CD4-positive, alpha-beta T cell treated with Interleukin-4 for 4 hours (primary cell): Measurements from ENCODE around the gene ABO.
"Not testable (repeated sequence)": the region's sequence is repeated elsewhere in the genome, so short reads cannot be mapped to it uniquely, and the experiment has no call there.

Source experiments
- DNase-seq: peaks from one replicate; pipeline ENCODE4 v3.0.0-alpha.2; 2020

ABO gene

DNA sequence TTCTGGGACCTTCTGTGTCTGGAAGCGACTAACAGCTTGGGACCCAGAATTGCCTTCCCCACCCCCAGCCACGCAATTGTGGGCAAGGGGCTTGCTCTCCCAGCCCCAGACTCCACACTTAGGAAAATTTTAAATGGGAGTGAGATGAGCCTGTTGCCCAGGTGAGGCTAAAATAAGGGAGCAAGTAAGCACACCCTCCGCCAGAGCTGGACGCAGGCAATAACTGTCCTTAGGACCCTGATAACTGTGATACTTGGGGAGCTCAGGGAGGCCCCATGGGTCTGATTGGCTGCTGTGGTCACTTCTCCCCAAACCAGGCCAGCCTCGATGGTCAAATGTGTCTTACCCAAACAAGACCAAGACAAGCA is 13.3 kb downstream of the ABO start:
- no peak for DNase-seq

DNA sequence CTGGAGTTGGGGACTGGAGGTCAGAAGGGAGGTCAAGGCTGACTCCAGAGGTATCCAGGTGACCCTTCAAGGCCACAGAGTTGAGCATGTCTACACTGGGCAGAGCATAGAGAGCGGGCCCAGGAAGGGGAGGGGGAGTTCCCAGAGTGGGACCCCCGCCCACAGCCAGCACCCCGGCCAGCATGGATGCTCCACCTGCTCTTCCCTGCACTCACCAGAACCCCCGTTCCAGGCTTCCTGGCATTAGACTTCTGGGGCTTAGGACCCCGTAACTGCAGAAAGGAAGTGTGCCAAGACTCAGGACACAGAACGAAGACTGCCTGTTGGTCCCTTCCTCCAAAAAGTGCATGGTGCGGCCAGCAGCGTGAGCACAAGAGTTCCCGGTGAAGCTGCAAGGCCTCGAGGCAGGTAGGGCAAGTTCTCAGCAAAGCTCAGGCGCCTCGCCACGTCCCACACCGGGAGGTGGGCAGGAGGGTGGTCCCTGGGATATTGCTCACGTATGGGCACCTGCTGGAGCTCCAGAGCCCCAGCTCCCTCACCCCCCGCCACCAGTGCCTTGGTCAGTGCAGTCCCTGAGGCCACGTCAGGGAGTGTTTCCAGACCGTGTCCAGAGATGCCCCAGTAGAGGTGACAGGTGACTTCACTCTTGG is 13.8 kb downstream of the ABO start:
- no peak for DNase-seq

DNA sequence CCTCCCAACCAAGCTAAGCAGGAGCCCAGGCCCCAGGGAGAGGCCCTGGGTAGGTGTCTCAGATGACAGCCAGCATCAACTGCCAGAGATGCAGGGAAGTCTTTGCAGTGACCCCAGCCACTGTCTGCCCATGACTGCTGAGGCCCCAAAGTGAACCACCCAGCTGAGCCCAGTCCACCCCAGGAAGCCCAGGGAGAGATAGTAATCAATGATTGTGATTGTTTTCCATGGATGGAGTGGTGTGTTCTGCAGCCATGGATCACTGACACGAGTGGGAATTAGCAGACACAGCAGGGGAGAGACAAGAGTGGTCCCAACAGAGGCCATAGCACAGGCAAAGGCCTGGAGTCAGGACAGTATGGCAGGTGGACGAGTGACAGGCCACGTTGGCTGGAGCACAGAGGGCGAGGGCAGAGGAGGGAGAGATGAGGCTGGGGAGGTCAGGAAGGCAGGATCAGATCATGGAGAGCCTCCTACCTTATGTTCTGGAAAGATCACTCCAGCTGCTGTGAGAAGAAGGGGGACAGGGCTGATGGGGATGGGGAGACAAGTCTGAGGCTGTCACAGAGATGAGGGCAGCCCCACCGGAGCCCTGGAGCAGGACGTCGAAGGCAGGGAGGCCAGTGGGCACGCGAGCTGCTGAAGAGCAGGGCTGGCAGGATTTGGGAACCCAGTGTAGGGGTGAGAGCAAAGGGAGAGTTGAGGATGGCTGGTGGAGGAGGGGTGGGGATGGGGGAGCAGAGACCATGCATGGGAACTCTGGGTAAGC is 14.5 kb downstream of the ABO start:
- no peak for DNase-seq

DNA sequence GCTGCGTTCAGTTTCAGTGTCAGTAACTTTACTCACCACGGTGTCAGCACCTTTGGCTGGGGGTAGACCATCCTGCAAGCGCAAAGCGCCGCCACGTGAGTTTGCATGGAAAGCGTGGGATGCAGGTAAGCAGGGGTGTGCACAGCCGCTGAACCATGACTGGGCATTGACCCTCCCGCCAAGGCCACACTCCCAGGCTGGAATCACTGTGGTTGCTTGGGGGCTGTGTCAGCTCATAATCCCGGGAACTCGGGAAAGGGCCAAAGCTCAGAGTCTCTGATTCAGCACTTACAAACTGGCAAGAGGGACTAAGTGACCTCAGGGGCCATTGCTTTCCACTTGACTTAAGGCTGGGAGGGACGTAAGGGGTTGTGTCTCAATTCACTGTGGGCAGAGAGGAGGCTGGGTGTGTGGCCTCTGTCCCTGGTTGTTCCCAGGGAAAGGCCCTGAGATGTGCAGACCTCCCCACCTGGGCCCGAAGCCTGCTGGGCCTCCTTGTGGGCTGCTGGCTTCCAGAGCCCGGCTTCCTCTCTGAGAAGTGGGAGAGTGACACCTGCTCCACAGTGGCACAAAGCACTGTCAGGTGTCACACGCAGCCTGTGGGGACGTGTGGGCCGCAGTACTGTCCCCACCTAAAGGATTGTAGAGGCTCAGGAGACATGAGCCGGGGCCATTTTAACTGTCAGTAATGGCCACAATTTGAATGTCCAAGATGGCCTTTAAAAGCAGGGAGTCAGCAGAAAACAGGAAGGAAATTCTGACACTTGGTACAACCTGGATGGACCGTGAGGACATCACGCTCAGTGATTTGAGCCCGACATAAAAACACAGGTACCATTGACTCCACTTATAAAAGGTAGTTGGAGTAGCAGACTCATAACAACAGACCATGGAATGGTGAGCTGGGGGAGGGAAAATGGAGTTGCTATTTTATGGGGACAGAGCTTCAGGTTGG is 16.7 kb downstream of the ABO start:
- no peak for DNase-seq

DNA sequence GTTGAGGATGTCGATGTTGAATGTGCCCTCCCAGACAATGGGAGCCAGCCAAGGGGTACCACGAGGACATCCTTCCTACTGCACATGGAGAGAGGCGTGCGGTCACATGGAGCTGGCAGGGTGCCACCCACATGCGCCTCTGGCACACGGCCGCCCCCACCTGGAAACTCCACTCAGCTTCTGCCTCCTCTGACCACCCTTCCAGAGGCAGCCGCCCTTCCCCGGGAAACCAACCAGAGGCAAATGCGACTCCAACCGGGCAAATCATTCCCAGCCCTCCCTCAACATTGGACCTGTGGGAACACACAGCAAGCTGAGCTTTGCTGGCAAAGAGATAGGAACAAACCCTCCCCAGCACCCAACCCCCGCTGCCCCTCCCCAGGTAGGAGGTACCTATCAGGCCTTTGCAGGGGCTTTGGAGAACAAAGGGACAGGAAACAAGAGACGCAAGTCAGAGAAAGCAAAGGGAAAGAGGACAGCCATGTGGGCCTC is 17.5 kb downstream of the ABO start:
- DNase-seq = no peak

DNA sequence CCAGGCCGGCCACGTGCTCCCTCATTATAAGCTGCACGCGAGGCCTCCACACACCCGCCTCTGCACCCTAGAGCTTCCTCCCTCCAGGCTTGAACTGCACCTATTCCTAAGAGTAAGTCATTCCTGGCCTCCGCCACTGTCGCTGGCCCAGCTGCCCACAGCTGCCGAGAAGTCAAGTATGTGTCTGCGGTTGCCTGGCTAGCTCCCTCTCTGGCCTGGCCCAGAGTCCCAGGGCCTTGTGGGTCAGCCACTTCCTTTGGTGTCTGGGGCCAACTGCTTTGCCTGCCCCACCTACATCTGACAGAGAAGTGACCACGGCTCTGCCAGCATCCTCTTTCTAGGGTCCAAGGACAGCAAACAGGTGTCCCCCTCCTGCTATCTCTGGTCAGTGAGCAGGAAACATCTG is 18.3 kb downstream of the ABO start:
- DNase-seq = no peak

DNA sequence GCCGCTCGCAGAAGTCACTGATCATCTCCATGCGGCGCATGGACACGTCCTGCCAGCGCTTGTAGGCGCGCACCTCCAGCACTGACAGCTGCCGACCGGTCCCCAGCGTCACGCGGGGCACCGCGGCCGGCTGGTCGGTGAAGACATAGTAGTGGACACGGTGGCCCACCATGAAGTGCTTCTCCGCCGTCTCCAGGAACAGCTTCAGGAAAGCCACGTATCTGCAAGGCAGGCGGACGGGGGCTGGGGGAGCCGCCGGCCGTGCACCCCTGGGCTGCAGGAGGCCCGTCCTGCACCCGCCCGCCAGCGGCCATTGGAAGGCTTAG is 18.9 kb downstream of the ABO start:
- DNase-seq = no peak

DNA sequence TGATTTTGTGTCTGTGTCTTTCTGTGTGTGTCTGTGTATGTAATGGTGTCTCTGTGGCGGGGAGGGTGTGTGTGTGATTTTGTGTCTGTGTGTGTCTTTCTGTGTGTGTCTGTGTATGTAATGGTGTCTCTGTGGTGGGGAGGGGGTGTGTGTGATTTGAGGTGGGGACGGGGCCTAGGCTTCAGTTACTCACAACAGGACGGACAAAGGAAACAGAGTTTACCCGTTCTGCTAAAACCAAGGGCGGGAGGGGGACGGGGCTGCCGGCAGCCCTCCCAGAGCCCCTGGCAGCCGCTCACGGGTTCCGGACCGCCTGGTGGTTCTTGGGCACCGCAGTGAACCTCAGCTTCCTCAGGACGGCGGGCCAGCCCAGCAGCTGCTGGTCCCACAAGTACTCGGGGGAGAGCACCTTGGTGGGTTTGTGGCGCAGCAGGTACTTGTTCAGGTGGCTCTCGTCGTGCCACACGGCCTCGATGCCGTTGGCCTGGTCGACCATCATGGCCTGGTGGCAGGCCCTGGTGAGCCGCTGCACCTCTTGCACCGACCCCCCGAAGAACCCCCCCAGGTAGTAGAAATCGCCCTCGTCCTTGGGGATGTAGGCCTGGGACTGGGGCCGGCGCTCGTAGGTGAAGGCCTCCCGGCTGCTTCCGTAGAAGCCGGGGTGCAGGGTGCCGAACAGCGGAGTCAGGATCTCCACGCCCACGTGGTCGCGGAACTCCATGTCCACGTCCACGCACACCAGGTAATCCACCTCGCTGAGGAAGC is 19.4 kb downstream of the ABO start:
- DNase-seq = no peak

DNA sequence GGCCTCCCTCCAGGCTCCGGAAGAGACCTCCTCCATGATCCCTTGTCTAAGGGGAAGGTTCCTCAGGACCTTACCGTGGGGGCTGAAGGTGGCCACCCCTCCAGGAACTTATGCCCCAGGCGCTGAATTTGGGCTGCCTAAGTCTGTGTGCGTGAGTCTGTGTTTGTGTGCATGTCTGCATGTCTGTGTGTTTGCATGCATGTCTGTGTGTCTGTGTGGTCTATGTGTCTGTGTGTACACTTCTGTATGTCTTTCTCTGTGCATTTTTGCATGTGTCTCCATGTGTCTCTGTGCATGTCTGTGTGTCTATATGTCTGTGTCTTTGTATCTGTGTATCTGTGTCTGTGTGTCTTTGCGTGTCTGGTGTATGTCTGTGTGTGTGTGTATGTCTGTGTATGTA is 20.5 kb downstream of the ABO start:
- DNase-seq = no peak

DNA sequence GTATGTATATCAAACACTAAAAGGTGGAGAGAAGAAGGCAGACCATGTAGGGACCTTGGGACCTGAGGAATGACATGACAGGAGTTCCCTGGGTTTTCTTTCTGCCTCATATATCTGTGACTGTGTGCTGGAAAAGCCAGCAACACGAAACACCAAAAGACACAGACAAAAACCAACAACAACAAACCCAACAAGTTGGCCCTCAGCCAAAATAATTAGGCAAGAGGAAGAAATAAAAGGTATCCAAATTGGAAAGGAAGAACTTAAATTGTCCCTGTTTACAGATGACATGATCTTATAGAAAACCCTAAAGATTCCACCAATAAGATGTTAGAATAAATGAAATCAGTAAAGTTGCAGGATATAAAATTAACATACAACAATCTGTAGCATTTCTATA is 21.7 kb downstream of the ABO start:
- no peak for DNase-seq

DNA sequence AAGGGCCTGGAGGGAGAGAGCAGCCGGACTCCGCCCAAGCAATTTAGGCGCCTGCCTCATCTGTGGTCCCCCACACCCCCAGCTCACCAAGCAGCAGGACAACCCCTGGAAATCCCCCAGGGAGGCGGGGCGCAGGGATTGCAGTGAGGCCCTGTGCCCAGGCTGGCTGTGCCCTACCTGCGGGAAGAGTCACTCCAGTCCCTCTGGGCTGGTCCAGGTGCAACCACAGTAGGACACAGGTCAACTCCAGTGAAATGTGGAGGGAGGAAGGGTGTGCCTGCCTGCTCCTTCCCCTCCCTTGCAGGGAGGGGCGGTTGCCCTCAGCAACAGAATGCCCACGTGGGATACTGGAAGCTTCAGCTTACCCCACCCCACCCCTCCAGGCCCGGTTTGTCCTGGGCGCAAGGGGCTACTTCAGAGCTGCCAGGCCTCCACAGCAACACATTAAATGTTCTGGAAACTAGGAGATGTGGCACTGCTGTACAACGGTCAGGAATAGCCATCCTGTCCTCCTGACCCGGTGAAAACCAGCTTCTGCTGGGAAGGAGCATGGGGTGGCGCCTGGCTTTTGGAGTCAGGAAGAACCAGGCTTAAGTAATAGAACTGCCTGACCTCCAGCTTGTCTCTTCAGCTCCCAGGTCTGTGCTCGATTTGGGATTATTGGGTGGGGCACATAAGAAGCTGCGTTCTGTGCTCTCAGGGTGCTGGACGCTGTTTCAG is 22.5 kb downstream of the ABO start:
- DNase-seq = no peak

DNA sequence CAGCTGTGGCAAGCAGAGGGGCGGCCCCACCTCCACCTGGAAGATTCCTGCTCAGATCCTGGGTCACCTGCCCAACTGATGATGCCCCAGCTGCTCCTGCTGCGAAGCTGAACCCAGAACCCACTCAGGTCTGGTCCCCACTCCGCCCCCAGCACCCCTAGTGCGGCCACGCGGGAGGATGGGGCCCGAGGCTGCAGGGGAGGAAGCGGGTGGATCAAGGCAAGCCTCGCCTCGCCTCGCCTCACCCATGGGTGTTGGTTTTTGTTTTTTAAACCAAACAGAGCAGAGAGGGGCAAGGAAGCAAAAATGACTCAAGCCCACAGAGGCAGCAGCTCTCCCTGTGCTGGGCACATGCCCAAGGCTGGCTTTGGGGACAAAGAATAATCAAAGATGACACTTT is 23.2 kb downstream of the ABO start:
- no peak for DNase-seq

DNA sequence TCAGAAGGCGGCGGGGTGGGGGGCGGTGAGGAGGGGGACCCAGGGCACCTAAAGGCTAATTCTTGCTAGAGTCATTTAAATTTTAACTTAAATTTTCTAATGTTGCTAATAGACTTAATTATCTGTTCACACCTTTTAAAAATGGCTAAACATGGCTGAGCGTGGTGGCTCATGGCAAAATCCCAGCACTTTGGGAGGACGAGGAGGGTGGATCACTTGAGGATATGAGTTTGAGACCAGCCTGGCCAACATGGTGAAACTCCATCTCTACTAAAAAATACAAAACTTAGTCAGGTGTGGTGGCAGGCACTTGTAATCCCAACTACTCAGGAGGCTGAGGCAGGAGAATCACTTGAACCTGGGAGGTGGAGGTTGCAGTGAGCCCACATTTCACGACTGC is 23.8 kb downstream of the ABO start:
- DNase-seq = not testable (repeated sequence)

DNA sequence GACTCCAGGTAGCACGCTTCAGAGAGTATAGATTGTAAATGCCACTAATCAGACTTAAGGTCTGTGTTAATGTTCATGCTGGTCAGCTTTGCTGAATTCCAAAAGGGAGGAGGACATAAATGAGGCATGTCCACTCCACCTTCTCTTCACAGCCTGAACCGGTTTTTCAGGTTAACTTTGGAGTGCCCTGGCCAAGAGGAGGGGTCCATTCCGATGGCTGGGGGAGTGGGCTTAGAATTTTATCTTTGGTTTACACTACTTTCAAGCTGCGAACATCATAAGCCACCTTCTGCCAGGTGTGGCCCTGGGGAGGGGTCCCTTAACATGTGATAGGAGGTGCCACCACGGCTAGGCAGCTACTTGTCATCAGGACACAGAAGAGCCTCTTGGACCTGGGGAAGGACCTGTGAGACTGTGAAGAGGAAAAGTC is 24.2 kb downstream of the ABO start:
- DNase-seq = no peak

DNA sequence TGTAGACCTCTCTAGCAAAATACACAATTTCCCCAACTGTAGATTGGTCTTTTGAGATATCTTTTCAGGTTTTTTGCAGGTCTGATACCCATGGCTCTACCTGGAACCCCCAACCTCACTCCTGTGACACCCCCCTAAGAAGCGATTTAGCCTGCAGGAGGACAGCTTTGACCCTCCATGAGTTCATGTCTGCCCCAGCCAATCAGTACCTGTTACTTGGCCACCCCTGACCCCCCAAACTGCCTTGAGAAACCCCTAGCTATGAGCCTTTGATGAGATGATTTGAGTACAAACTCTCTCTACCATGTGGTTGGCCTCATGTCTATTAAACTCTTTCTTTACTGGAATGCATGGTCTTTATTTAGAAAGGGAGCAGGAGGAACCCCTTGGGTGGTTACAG is 25.7 kb downstream of the ABO start:
- DNase-seq = no peak

DNA sequence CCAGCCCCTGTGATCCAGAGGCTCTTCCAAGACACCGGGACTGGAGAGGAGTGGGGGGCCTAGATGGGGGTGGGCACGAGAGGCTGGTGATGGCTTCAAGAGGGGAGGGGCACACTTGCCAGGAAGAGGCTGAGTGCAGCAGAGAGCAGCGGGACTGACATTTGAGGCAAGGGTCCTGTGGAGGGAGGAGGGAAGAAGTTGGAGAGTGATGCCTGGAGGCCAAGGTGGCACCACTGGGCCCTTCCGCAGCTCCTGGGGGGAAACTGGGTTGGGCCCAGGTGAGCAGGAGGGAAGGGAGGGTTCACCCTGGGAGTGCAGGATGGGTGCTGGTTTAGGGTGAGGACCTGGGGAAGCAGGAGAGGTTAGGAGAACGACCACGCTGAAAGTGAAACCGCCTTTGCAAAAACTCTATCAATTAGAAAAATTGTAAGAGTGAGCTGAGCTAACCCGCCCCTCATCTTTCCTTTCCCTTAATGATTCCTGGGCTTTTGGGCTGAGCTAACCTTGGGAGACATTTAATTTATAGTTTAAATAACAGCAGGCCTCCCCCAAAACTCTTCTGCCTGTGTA is 26.2 kb downstream of the ABO start:
- DNase-seq = no peak

DNA sequence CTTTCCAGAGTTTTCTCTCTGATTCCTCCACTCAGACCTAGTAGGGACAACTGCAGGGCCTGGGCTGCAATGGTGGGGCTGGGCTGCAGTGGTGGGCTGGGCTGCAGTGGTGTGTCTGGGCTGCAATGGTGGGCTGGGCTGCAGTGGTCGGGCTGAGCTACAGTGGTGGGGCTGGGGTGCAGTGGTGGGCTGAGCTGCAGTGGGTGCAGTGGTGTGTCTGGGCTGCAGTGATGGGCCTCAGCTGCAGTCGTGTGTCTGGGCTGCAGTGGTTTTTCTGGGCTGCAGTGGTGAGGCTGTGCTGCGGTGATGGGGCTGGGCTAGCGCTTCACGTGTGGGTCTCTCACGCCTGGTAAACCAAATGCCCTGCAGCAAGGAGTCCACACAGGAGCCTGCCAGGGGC is 27.4 kb downstream of the ABO start:
- DNase-seq = no peak

DNA sequence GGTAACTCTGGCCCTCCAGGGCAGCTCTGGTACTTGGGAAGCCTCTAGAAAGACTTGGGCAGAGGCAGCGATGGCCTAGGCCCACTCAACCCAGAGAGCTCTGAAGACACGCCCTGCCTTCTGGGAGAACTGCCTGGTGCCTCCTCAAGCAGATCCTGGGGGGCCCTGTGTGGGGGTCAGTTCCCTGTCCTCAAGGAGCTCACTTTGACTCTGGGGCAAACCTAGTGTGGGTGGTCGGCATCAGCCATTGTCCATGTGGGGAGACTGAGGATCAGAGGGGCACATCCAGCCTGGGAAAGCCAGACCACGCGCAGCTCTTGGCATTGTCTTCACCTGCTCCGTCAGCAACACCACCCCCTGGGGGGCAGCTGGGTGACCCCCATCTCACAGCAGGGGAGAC is 28.0 kb downstream of the ABO start:
- DNase-seq = no peak

DNA sequence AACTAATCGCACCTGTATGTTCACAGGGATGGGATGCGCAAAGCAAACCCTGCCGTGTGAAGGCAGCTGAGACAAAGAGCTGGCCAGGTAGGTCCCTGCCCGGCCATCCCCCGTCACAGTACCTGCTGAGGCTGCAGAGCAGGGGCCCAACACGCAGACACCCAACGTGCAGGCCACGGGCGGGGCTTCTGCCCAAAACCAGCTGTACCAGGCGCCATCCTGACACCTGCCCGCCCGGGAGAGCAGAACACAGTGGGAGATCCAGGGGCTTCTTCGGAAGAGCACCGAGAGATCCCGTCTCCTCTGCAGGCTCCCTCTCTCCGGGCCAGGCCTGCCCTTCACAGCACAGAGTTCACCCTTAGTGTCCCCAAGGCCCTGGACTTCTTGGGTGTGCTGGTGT is 28.4 kb downstream of the ABO start:
- DNase-seq = no peak

DNA sequence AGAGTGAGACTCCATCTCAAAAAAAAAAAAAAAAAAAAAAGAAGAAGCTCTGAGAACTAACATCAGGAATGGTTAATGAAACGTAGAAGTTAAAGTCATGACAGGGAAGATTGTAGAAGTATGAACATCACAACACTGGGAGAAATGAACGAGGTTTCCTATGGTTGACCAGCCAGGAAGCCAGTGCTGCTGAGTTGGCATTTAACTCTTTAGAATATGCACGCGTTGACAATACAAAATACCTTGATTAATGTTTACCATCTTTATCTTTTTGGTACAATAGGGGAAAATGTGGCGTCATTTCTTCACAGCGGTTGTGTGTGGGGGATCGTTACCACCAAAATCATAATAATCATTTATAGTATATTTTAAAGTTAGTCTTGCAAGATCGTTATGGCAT is 32.0 kb downstream of the ABO start:
- DNase-seq = no peak

DNA sequence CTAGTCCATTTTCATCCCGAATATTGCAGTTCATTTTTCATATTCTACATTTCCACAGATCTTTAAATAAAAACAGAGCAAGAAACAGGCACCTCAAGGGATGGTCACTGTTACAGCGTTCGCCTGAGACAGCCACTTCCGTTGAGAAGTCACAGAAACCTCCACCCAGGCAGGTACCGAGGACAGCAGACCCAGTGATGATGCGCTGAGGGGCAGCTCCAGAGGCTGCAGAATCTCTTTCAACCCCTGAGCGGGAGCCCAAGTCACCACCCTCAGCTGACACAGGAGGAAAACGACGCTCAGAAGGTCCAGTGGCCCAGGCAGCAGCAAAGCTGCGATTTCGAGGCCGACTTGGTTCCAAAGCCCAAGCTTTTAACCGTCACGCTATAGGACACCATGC is 32.8 kb downstream of the ABO start:
- DNase-seq = no peak

DNA sequence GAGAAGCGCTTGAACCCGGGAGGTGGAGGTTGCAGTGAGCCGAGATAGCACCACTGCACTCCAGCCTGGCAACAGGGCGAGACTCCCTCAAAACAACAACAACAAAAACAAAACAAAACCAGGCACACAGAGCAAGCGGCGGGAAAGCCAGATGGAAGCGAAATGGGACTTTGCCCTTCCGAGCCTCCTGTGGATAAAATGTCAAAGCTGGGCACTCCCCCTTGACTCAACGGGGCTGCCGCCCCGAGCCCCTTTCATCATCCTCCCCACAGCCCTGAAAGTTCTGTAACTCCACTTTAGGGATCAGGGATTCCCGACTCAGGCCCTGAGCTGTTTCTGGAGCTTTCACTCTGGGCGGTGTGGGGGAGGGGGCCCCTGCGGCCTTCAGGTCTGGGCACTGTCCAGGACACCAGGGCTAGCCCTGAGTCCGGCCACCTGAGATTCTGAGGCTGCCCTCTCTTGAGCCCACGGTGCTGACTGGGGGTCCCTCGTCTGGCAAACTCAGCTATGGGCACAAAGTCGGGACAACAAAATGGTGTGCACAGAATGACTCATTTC is 35.4 kb downstream of the ABO start:
- no peak for DNase-seq
